GM15510 (cell line): Measurements from ENCODE around the gene TMBIM1.

Experiments
- POLR2A ChIP-seq: IDR thresholded peaks from 3 replicates; pipeline ENCODE4 v1.6.1; 2011; ENCODE audit warnings: borderline replicate concordance; ENCODE audit not compliant: insufficient read length; ENCODE audit errors: extremely low read depth

The TMBIM1 gene, protein sequence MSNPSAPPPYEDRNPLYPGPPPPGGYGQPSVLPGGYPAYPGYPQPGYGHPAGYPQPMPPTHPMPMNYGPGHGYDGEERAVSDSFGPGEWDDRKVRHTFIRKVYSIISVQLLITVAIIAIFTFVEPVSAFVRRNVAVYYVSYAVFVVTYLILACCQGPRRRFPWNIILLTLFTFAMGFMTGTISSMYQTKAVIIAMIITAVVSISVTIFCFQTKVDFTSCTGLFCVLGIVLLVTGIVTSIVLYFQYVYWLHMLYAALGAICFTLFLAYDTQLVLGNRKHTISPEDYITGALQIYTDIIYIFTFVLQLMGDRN

GRCh38 chr2:218292048-218293014 is at the start of gene TMBIM1:
Gene TMBIM1 (minus strand): TSS chr2:218292503. CDS start chr2:218282141, 10,362 bp downstream.
- TF ChIP-seq POLR2A, result peak; percentile 58

DNA sequence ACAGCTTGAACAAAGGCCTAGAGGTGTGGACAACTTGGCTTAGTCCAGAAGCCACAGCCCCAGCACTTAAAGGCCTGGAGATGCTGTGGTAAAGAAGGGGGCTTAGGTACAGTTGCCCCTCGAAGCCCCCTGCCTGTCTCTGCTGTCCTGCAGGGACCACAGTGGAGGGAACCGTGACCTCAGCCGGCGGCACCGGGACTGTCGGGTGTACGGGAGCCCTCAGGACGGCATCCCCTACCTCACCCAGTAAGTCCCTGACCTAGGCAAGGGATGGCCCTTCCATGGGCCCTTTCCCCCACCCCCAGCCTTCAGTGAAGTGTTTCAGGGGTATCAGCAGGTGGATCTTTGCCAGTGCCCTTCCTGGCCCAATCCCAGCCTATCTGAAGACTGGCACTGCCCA is 49.1 kb upstream of the TMBIM1 start:
- TF ChIP-seq POLR2A, result no peak

- no peak for TF ChIP-seq POLR2A
Observed at GRCh38 chr2:218340656-218341055, 48.4 kb upstream of the TMBIM1 start.

DNA sequence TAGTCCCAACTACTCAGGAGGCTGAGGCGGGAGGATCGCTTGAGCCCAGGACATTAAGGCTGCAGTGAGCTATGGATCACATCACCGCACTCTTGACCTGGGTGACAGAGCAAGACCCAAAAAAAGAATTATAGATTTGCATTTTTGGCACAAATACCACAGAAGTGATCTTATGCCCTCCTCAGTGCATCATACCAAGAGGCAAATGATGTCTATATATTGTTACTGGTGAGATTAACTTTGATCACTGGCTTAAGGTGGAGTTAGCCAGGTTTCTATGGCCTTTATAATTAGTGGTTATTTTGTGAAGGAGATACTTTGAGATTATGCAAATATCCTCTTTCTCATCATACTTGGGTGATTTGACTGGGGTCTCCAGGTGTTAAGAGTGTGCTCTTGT is 42.2 kb upstream of the TMBIM1 start:
- TF ChIP-seq POLR2A, result no peak

- peak; percentile 40 for TF ChIP-seq POLR2A
Observed at GRCh38 chr2:218332920-218333645, 40.8 kb upstream of the TMBIM1 start.

- no peak for TF ChIP-seq POLR2A
Observed at GRCh38 chr2:218332288-218332687, 40.0 kb upstream of the TMBIM1 start.

DNA sequence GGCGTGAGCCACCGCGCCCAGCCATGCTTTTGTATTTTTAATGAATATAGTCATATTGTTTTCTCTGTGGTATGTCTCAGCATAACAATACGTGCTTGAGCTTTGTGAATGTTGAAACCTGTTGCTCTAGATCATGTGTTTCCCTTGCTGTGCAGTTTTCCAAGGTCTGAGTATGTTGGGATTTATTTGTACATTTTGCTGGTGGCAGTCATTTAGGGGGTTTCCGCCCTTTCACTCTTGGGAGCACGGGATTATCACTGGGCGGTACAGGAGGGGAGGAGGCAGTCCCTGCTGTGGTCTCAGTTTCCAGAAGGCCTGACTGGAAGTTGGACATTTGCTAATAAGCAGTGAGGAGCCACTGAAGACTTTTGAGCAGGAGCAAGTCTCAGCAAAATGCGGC is 39.4 kb upstream of the TMBIM1 start:
- no peak for TF ChIP-seq POLR2A

DNA sequence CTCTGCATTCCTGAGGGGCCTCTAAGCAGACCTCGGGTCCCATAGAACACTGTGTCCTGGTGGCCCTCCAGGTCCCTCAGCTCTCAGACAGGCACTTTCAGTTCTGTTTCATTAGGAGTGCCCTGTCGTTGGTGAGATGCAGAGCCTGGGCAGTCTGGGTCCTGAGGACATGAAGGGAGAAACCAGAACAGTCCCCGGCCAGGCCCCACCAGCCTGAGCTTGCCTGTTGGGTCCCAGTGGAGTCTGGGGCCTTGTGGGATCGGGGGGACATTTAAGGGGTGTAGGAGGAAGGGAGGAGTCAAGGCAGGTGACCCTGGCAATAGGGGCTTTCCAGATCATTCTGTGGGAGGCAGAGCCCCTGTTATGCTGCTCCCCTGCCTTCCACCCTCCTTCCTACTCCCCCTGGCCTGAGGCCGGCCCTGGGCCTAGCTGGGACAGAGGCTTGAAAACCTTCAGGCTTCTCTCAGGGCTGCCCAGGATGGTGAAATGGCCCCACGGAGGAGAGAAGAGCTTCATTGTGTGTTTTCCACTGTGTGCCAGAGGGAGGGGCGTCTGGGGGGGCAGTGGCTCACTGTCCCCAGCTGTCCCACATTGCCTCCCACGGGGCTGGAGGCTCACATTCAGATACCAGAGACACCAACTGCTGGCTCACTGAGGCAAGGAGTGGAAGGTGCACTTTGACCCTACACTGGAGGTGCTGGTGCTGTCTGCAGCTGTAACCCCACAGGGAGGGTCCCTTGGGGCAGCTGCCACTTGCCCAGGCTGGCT is 37.7 kb upstream of the TMBIM1 start:
- TF ChIP-seq POLR2A, result no peak

DNA sequence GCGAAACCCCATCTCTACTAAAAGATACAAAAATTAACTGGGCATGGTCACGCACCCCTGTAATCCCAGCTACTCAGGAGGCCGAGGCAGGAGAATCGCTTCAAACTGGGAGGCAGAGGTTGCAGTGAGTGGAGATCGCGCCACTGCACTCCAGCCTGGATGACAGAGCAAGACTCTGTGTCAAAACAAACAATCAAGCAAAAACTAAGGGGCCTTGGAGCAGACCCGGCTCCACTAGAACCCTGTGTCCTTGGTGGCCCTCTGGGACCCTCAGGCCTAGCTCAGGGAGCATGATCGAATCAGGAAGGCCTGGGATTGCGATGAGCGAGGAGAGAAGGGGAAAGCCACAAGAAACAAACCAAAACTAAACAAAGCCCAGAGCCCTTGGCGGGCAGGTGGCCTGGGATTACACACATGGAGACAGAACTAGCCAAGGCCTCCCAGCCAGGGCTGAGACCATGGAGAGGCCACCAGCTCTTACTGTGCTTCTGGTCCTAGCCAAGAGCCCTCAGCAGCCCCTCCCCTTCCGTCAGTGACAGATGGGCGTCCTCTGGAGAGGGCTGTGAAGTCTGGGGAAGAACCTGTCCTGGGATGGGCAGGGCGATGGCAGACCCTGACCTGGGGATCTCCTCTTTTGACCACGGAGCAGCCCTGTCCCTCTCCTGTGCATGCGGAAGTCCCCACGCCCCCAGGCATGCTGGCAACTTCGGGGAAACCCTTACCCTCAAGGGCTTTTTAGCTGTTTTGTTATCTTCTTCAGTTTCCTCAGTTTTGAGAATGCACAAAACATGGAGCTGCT is 36.9 kb upstream of the TMBIM1 start:
- peak; percentile 9 for TF ChIP-seq POLR2A

DNA sequence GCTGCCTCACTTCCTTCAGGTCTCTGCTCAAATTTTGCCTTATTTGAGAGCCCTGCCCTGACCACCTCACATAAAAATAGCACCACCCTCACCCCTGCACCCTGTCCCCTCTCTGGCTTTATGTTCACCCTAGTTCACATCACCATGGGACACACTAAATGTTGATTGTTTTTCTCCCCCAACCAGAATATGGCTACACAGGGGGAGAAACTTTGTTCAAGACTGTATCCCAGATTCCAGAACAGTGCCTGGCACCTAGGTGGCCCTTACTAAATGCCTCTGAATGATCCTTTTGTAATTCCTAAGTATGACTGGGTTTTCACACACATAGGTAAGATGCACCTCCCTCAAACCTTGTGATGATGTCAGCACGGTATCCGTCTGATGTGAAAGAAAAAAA is 36.0 kb upstream of the TMBIM1 start:
- no peak for TF ChIP-seq POLR2A

DNA sequence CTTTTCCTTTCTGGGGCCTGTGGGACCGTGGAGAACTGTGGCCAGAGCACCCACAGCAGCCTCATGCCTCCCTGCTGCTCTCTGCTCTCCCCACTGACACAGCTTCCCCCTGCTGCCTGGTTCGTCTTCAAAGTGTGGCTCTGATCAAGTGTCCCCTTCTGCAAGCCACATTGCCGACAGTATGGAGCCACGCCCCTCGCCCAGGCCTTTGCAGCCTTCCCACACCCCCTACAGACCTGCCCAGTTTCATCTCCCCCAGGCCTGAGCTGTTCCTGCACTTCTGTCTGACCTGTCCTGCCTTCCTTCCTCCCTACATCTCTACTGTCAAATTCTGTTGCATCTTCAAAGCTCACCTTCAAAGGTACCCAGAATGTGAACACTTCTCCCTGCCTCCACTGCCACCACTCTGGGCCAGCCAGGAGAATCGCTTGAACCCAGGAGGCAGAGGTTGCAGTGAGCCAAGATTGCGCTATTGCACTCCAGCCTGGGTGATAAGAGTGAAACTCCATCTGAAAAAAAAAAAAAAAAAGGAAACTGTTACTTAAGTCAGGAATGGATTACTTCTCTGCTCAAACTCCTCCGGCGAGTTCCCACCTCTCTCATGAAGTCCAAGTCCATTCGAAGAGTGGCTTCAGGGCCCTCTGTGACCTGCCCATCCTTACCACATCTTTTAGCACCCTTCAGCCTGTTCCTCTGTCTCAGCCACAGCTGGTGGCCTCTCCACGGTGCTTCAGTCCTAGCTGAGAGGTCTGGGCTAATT is 35.3 kb upstream of the TMBIM1 start:
- no peak for TF ChIP-seq POLR2A

- TF ChIP-seq POLR2A, result no peak
Observed at GRCh38 chr2:218326315-218326714, 34.0 kb upstream of the TMBIM1 start.
